Measurements from ENCODE around the gene ITK.

GRCh38 chr5:157214861-157215513 lies 34.3 kb downstream of the ITK start:
- TF ChIP-seq EZH2 (IDR thresholded peaks at IDR 0.05; ENCODE audit: borderline replicate concordance, low read length) = no peak
- no peak for TF ChIP-seq CTCF (conservative IDR thresholded peaks at IDR 0.05 in 1 of 2, IDR thresholded peaks at IDR 0.05 in 1 of 2; ENCODE audit: extremely low read depth in 1 of 2, insufficient read depth in 1 of 2, low read depth in 1 of 2, low read length in 2 of 2)
